Measurements from ENCODE around the gene USO1.
"Not testable (repeated sequence)": the region's sequence is repeated elsewhere in the genome, so short reads cannot be mapped to it uniquely, and the experiment has no call there.

Gene USO1

DNA sequence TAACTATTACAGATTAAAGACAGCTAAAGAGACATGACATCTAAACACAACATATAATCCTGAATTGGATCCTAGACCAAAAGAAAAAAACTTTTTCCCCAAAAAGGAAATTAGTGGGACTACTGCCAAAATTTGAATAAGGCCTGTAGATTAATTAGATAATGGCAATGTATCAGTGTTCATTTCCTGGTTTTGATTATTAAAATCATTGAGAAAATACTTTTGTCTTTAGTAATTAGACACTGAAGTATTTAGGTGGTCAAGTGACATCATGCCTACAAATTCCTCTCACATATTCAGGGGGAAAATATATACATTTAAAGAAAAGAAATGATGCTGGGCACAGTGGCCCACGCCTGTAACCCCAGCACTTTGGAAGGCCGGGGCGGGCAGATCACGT, 10.4 kb upstream of the USO1 start:
- H3K36me3 ChIP-seq (ENCODE audit: insufficient read depth, low read length), result no peaks in the 10 kb centered on the region; the same call in 1 of the 2 replicates
- DNase-seq (no peak), ATAC-seq (ENCODE audit: insufficient read depth, low read depth) (no peak)
- no peak overlapping the region for H3K27ac ChIP-seq (ENCODE audit: low read length)
- no peak overlapping the region for H3K4me2 ChIP-seq (ENCODE audit: insufficient read depth, low read length)
- no peak overlapping the region for H2AFZ ChIP-seq (ENCODE audit: low read depth, low read length)
- H4K20me1 ChIP-seq (ENCODE audit: insufficient read depth, low read length), result no peaks in the 10 kb centered on the region
- no peak overlapping the region for H3K4me3 ChIP-seq (ENCODE audit: low read depth in 1 of 2, low read length in 2 of 2)
- no peaks in the 10 kb centered on the region for H3K79me2 ChIP-seq (ENCODE audit: insufficient read depth, low read length)
- no peaks in the 10 kb centered on the region for H3K27me3 ChIP-seq (ENCODE audit: insufficient read depth, low read length, poor library complexity)
- H3K4me1 ChIP-seq (ENCODE audit: insufficient read depth, low read length), result no peaks in the 10 kb centered on the region
- TF ChIP-seq, protein P1, sequence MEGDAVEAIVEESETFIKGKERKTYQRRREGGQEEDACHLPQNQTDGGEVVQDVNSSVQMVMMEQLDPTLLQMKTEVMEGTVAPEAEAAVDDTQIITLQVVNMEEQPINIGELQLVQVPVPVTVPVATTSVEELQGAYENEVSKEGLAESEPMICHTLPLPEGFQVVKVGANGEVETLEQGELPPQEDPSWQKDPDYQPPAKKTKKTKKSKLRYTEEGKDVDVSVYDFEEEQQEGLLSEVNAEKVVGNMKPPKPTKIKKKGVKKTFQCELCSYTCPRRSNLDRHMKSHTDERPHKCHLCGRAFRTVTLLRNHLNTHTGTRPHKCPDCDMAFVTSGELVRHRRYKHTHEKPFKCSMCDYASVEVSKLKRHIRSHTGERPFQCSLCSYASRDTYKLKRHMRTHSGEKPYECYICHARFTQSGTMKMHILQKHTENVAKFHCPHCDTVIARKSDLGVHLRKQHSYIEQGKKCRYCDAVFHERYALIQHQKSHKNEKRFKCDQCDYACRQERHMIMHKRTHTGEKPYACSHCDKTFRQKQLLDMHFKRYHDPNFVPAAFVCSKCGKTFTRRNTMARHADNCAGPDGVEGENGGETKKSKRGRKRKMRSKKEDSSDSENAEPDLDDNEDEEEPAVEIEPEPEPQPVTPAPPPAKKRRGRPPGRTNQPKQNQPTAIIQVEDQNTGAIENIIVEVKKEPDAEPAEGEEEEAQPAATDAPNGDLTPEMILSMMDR (IDR thresholded peaks at IDR 0.05; ENCODE audit: borderline replicate concordance, extremely low read depth, low read length, poor library complexity, severe bottlenecking), result no peak
- no peak for TF ChIP-seq EZH2 (IDR thresholded peaks at IDR 0.05; ENCODE audit: borderline replicate concordance, low read depth, low read length, severe bottlenecking)
- H3K9ac ChIP-seq (ENCODE audit: low read depth, low read length), result no peak overlapping the region
- no peaks in the 10 kb centered on the region for H3K9me3 ChIP-seq (ENCODE audit: insufficient read depth, low read length, severe bottlenecking)

GRCh38 chr4:75714704-75715103, 9.7 kb upstream of the USO1 start:
- no peak overlapping the region for H2AFZ ChIP-seq (ENCODE audit: low read depth, low read length)
- H3K27ac ChIP-seq (ENCODE audit: low read length), result no peak overlapping the region
- DNase-seq (no peak), ATAC-seq (ENCODE audit: insufficient read depth, low read depth) (no peak)
- H3K9ac ChIP-seq (ENCODE audit: low read depth, low read length), result no peak overlapping the region
- H4K20me1 ChIP-seq (ENCODE audit: insufficient read depth, low read length), result no peaks in the 10 kb centered on the region
- H3K36me3 ChIP-seq (ENCODE audit: insufficient read depth, low read length), result no peaks in the 10 kb centered on the region; the same call in 1 of the 2 replicates
- TF ChIP-seq EZH2 (IDR thresholded peaks at IDR 0.05; ENCODE audit: borderline replicate concordance, low read depth, low read length, severe bottlenecking), result no peak
- TF ChIP-seq, protein P1 (IDR thresholded peaks at IDR 0.05; ENCODE audit: borderline replicate concordance, extremely low read depth, low read length, poor library complexity, severe bottlenecking), result no peak
- no peaks in the 10 kb centered on the region for H3K4me1 ChIP-seq (ENCODE audit: insufficient read depth, low read length)
- H3K79me2 ChIP-seq (ENCODE audit: insufficient read depth, low read length), result no peaks in the 10 kb centered on the region
- no peak overlapping the region for H3K4me2 ChIP-seq (ENCODE audit: insufficient read depth, low read length)
- H3K27me3 ChIP-seq (ENCODE audit: insufficient read depth, low read length, poor library complexity), result no peaks in the 10 kb centered on the region
- H3K4me3 ChIP-seq (ENCODE audit: low read depth in 1 of 2, low read length in 2 of 2), result no peak overlapping the region
- H3K9me3 ChIP-seq (ENCODE audit: insufficient read depth, low read length, severe bottlenecking), result no peaks in the 10 kb centered on the region

DNA sequence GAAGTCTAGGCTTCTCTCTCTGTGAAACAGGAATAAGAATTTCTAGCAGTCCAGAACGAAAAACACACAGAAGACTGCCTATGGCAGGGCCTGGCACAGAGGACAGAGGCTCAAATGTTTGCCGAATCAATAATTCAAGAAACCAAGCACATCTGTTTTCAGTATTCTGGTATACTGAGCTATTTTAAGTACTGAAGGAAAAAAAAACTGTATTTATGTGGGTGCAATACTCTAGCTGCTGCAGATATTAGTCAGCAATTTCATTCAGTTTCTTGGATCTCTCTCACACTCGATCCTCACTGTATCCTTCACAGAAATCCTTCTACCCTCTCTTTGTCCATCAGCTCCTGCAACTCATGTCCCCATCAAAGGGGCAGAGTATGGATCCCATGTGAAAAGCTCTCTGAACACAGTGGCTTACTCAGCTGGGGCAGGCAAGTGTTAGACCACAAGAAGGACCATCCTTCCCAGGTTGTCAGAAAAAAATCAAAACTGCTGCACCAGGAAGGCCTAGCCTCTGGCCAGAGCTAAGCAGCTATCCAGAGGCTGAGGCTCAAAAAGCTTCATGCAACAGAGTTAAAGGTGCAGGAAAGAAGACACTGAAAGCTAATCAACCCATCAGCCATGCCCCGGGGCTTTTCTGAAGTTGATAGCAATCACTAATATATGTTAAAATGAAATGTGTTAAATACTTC, 9.1 kb upstream of the USO1 start:
- no peaks in the 10 kb centered on the region for H3K9me3 ChIP-seq (ENCODE audit: insufficient read depth, low read length, severe bottlenecking)
- H2AFZ ChIP-seq (ENCODE audit: low read depth, low read length), result no peak overlapping the region
- H4K20me1 ChIP-seq (ENCODE audit: insufficient read depth, low read length), result no peaks in the 10 kb centered on the region
- H3K27ac ChIP-seq (ENCODE audit: low read length), result no peak overlapping the region
- TF ChIP-seq, protein P1 (IDR thresholded peaks at IDR 0.05; ENCODE audit: borderline replicate concordance, extremely low read depth, low read length, poor library complexity, severe bottlenecking), result no peak
- no peak for TF ChIP-seq EZH2 (IDR thresholded peaks at IDR 0.05; ENCODE audit: borderline replicate concordance, low read depth, low read length, severe bottlenecking)
- no peaks in the 10 kb centered on the region; the same call in 1 of the 2 replicates for H3K36me3 ChIP-seq (ENCODE audit: insufficient read depth, low read length)
- no peak overlapping the region for H3K4me3 ChIP-seq (ENCODE audit: low read depth in 1 of 2, low read length in 2 of 2)
- DNase-seq, result no peak
- H3K4me1 ChIP-seq (ENCODE audit: insufficient read depth, low read length), result no peaks in the 10 kb centered on the region
- ATAC-seq (ENCODE audit: insufficient read depth, low read depth), result no peak
- H3K79me2 ChIP-seq (ENCODE audit: insufficient read depth, low read length), result no peaks in the 10 kb centered on the region
- no peaks in the 10 kb centered on the region for H3K27me3 ChIP-seq (ENCODE audit: insufficient read depth, low read length, poor library complexity)
- H3K4me2 ChIP-seq (ENCODE audit: insufficient read depth, low read length), result no peak overlapping the region
- H3K9ac ChIP-seq (ENCODE audit: low read depth, low read length), result no peak overlapping the region

DNA sequence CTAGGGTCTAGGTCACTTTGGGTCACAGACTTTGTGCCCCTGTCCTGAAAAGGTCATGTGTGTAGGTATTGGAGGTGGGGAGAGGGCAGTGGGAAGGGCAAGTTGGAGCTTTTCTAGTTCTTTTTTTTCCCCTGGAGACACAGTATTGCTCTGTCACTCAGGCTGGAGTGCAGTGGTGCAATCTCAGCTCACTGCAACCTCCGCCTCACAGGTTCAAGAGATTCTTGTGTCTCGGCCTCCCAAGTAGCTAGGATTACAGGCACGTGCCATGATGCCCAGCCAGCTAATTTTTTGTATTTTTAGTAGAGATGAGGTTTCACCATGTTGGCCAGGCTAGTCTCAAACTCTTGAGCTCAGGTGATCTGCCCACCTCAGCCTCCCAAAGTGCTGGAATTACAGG, 8.3 kb upstream of the USO1 start:
- not testable (repeated sequence) for H3K36me3 ChIP-seq (ENCODE audit: insufficient read depth, low read length); ATAC-seq (ENCODE audit: insufficient read depth, low read depth); H3K4me2 ChIP-seq (ENCODE audit: insufficient read depth, low read length); H3K27me3 ChIP-seq (ENCODE audit: insufficient read depth, low read length, poor library complexity); H3K79me2 ChIP-seq (ENCODE audit: insufficient read depth, low read length); H3K9me3 ChIP-seq (ENCODE audit: insufficient read depth, low read length, severe bottlenecking); H3K4me3 ChIP-seq (ENCODE audit: low read depth in 1 of 2, low read length in 2 of 2); H3K27ac ChIP-seq (ENCODE audit: low read length); DNase-seq; H3K9ac ChIP-seq (ENCODE audit: low read depth, low read length); H4K20me1 ChIP-seq (ENCODE audit: insufficient read depth, low read length); H3K4me1 ChIP-seq (ENCODE audit: insufficient read depth, low read length); H2AFZ ChIP-seq (ENCODE audit: low read depth, low read length)
